Vagina (tissue), 2 donors: ENCODE results near the gene FRRS1L.

ENCODE experiments used
- POLR2A ChIP-seq, 2 donors: fragments of 450-650 bp; IDR thresholded peaks; one replicate each; pipeline ENCODE4 v1.6.1; 2017; ENCODE audit warnings: antibody characterized with exemption in 2 of 2, mild to moderate bottlenecking in 2 of 2, moderate library complexity in 2 of 2
- POLR2AphosphoS5 ChIP-seq, 2 donors: sonication (generic); formaldehyde crosslinking; IDR thresholded peaks; one replicate each; pipeline ENCODE4 v1.9.0; 2017; ENCODE audit warnings: antibody characterized with exemption in 2 of 2, mild to moderate bottlenecking in 2 of 2, low read depth in 1 of 2; ENCODE audit not compliant: insufficient read depth in 1 of 2

GRCh38 chr9:109166771-109167601 lies at the start of gene FRRS1L:
- no peak for TF ChIP-seq POLR2AphosphoS5 (IDR thresholded peaks at IDR 0.05; ENCODE audit: insufficient read depth in 1 of 2, low read depth in 1 of 2)
- no peak for TF ChIP-seq POLR2A (IDR thresholded peaks at IDR 0.05)
